ENCODE measurements around the gene CRISPLD2. TPM values are rescaled to one million over a fixed set of nuclear protein-coding genes. Genes with fewer than 3 reads are reported as not detected.

CRISPLD2 gene
- total and polyA plus RNA-seq, 2 donors (not counting 1 experiment from before 2014, with no cell fraction given) = 37.0 to 96.2 TPM

DNA sequence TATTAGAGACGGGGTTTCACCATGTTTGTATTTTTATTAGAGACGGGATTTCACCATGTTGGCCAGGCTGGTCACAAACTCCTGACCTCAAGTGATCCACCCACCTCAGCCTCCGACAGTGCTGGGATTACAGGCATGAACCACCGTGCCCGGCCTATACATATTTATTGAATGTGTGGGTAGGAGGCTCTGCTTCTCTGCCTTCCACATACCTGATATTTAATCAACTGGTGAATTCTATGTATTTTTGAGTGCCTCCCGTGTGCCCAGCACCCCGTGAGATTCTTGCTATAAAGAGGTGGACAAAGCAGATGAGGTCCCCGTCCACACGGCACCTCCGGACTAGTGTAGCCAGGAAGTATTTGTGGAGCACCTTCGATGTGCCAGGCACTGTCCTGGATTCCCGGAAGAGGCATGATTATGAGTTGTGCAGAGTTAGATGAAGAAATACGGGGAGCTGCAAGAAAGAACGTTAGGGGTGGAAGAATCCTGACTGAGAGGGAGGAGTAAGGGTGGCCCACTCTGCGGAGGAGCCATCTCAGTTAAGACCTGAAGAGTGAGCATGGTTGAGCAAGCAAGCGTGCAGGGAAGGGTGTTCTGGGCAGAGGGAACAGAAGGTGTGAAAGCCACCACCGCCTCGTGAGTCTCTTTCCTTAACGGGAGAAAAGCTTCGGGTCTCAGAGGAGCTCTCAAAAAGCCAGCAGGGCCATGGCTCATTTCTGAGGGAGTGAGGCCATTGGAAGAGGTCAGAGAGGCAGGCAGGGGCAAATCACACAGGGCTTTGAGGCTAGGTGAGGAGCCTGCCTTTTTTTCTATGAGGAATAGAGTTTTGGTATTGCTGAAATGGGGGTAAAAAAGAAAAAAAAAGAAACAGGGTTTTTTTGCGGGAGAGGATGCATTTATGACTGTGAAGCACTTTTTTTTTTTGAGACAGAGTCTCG is 21.2 kb downstream of the CRISPLD2 start:
- Histone ChIP-seq H3K9ac (ENCODE audit: insufficient read depth, low read length) (no peak overlapping the region), H3K79me2 (ENCODE audit: control insufficient read depth, insufficient read depth, low read length) (no peaks in the 10 kb centered on the region), H3K9me3 (ENCODE audit: control insufficient read depth, insufficient read depth, low read depth, low read length) (no peaks in the 10 kb centered on the region), H3K27me3 (ENCODE audit: control insufficient read depth, insufficient read depth, low read length) (no peaks in the 10 kb centered on the region), H3K36me3 (ENCODE audit: control insufficient read depth, insufficient read depth, low read length) (peaks cover 8% of the 10 kb centered on the region), H3K27ac (ENCODE audit: insufficient read depth, low read length) (no peak overlapping the region), H3K4me3 (replicated peaks in 1 of 4; ENCODE audit: control extremely low read depth in 1 of 4, insufficient read depth in 1 of 4, low read depth in 3 of 4, low read length in 4 of 4) (no peak overlapping the region), H3K4me2 (ENCODE audit: extremely low read depth, insufficient read depth, low read length) (no peak overlapping the region), H4K20me1 (ENCODE audit: control insufficient read depth, extremely low read depth, insufficient read depth, low read length) (no peaks in the 10 kb centered on the region), H2AFZ (ENCODE audit: low read length) (no peak overlapping the region), H3K4me1 (ENCODE audit: control insufficient read depth, extremely low read depth, insufficient read depth, low read length) (peaks cover 29% of the 10 kb centered on the region)
- no peak for TF ChIP-seq EZH2 (IDR thresholded peaks at IDR 0.05; ENCODE audit: low read length, missing control alignments)
- TF ChIP-seq, protein P1, sequence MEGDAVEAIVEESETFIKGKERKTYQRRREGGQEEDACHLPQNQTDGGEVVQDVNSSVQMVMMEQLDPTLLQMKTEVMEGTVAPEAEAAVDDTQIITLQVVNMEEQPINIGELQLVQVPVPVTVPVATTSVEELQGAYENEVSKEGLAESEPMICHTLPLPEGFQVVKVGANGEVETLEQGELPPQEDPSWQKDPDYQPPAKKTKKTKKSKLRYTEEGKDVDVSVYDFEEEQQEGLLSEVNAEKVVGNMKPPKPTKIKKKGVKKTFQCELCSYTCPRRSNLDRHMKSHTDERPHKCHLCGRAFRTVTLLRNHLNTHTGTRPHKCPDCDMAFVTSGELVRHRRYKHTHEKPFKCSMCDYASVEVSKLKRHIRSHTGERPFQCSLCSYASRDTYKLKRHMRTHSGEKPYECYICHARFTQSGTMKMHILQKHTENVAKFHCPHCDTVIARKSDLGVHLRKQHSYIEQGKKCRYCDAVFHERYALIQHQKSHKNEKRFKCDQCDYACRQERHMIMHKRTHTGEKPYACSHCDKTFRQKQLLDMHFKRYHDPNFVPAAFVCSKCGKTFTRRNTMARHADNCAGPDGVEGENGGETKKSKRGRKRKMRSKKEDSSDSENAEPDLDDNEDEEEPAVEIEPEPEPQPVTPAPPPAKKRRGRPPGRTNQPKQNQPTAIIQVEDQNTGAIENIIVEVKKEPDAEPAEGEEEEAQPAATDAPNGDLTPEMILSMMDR (conservative IDR thresholded peaks at IDR 0.05 in 1 of 2, IDR thresholded peaks at IDR 0.05 in 1 of 2; ENCODE audit: low read depth in 1 of 2, low read length in 2 of 2) = no peak
- DNase-seq (ENCODE audit: low read depth in 2 of 2) = no peak

DNA sequence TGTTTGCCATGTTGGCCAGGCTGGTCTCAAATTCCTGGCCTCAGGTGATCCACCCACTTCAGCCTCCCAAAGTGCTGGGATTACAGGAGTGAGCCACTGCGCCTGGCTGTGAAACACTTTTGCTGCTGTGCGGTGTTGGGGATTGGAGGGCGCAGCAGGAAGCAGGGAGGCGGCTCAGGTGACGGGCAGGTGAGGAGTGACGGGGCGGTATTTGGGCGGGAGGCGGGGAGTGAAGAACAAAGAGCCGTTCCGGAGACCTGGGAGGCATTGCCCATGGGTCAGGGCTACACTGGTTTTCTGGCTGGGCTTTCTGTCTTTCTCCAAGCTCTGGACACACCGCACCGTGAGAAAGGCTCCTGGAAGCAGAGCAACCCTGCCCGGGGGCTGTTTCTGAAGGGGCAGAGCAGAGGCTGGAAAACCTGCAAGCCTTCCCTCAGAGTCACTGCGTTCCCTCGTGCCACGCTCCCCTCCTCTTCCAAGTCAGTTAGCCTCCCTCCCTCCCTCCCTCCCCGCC is 22.1 kb downstream of the CRISPLD2 start:
- H3K27me3 ChIP-seq (ENCODE audit: control insufficient read depth, insufficient read depth, low read length) = no peaks in the 10 kb centered on the region
- peaks cover 8% of the 10 kb centered on the region for H3K36me3 ChIP-seq (ENCODE audit: control insufficient read depth, insufficient read depth, low read length)
- H3K4me3 ChIP-seq (replicated peaks in 1 of 4; ENCODE audit: control extremely low read depth in 1 of 4, insufficient read depth in 1 of 4, low read depth in 3 of 4, low read length in 4 of 4) = no peak overlapping the region
- DNase-seq (ENCODE audit: low read depth in 2 of 2) = no peak
- H3K4me2 ChIP-seq (ENCODE audit: extremely low read depth, insufficient read depth, low read length) = no peak overlapping the region
- no peak overlapping the region for H3K27ac ChIP-seq (ENCODE audit: insufficient read depth, low read length)
- H4K20me1 ChIP-seq (ENCODE audit: control insufficient read depth, extremely low read depth, insufficient read depth, low read length) = no peaks in the 10 kb centered on the region
- no peaks in the 10 kb centered on the region for H3K9me3 ChIP-seq (ENCODE audit: control insufficient read depth, insufficient read depth, low read depth, low read length)
- H3K9ac ChIP-seq (ENCODE audit: insufficient read depth, low read length) = no peak overlapping the region
- no peaks in the 10 kb centered on the region for H3K79me2 ChIP-seq (ENCODE audit: control insufficient read depth, insufficient read depth, low read length)
- peaks cover 24% of the 10 kb centered on the region for H3K4me1 ChIP-seq (ENCODE audit: control insufficient read depth, extremely low read depth, insufficient read depth, low read length)
- no peak for TF ChIP-seq EZH2 (IDR thresholded peaks at IDR 0.05; ENCODE audit: low read length, missing control alignments)
- TF ChIP-seq, protein P1 (conservative IDR thresholded peaks at IDR 0.05 in 1 of 2, IDR thresholded peaks at IDR 0.05 in 1 of 2; ENCODE audit: low read depth in 1 of 2, low read length in 2 of 2) = no peak
- no peak overlapping the region for H2AFZ ChIP-seq (ENCODE audit: low read length)

DNA sequence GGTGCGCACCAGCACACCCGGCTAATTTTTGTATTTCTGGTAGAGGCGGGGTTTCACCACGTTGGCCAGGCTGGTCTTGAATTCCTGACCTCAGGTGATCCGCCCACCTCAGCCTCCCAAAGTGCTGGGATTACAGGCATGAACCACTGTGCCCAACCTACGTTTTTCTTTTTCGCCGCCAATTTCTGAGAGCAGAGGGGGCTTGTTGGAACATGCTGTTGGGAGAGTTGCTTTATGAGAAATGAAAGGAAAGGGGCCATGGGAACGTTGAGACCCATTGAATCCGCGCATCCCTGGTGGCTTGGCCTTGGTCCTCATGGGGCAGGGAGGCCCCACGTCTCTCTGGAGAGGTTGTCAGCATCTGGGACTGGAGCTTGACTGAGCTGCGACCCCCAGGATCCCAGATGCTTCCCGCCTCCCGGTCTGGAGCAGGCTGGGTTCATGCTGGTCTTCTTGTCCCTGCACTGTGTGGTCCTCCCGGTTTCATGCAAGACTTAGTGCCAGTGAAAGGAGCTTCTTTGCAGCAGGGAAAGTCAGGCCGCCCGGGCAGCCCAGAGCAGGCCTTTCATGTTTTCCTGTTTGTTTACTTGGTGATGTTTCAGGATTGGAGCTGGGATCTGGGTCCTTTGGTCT is 22.8 kb downstream of the CRISPLD2 start:
- Histone ChIP-seq H3K9ac (ENCODE audit: insufficient read depth, low read length) (no peak overlapping the region), H3K36me3 (ENCODE audit: control insufficient read depth, insufficient read depth, low read length) (peaks cover 8% of the 10 kb centered on the region), H3K27ac (ENCODE audit: insufficient read depth, low read length) (no peak overlapping the region), H3K4me2 (ENCODE audit: extremely low read depth, insufficient read depth, low read length) (no peak overlapping the region), H3K9me3 (ENCODE audit: control insufficient read depth, insufficient read depth, low read depth, low read length) (no peaks in the 10 kb centered on the region), H3K4me3 (replicated peaks in 1 of 4; ENCODE audit: control extremely low read depth in 1 of 4, insufficient read depth in 1 of 4, low read depth in 3 of 4, low read length in 4 of 4) (no peak overlapping the region), H3K27me3 (ENCODE audit: control insufficient read depth, insufficient read depth, low read length) (no peaks in the 10 kb centered on the region), H4K20me1 (ENCODE audit: control insufficient read depth, extremely low read depth, insufficient read depth, low read length) (no peaks in the 10 kb centered on the region), H3K79me2 (ENCODE audit: control insufficient read depth, insufficient read depth, low read length) (no peaks in the 10 kb centered on the region), H2AFZ (ENCODE audit: low read length) (no peak overlapping the region), H3K4me1 (ENCODE audit: control insufficient read depth, extremely low read depth, insufficient read depth, low read length) (peaks cover 20% of the 10 kb centered on the region)
- no peak for DNase-seq (ENCODE audit: low read depth in 2 of 2)
- TF ChIP-seq EZH2 (IDR thresholded peaks at IDR 0.05; ENCODE audit: low read length, missing control alignments) = no peak
- TF ChIP-seq, protein P1 (conservative IDR thresholded peaks at IDR 0.05 in 1 of 2, IDR thresholded peaks at IDR 0.05 in 1 of 2; ENCODE audit: low read depth in 1 of 2, low read length in 2 of 2) = no peak
